Measurements from ENCODE around the gene SNX24. TPM values are rescaled to one million over a fixed set of nuclear protein-coding genes. Genes with fewer than 3 reads are reported as not detected.

Gene SNX24
- total and polyA plus RNA-seq, 9 of the 15 experiments (the other 6 are each of a cell fraction or from before 2014, with no cell fraction given): 5.3 to 10.1 (median 7.9) TPM

GRCh38 chr5:122845229-122846050 is at the start of gene SNX24 (continued):
- TF ChIP-seq FOXP4 (CRISPR knock-in tag; IDR thresholded peaks at IDR 0.05; ENCODE audit: borderline replicate concordance) (no peak), DACH1 (IDR thresholded peaks at IDR 0.05; ENCODE audit: partially characterized antibody) (peak; percentile 92), SFPQ (IDR thresholded peaks at IDR 0.05; ENCODE audit: low read depth, low read length) (no peak), DDX20 (tag; IDR thresholded peaks at IDR 0.05; ENCODE audit: low read depth) (no peak), HDAC3 (IDR thresholded peaks at IDR 0.05; ENCODE audit: borderline replicate concordance, partially characterized antibody) (peak; percentile 41), ZNF318 (IDR thresholded peaks at IDR 0.05; ENCODE audit: borderline replicate concordance in 1 of 2, low read depth in 1 of 2) (peak in 1 of 2 experiments; percentile 44; a peak in 1 of 4 replicates), KLF13 (tag; IDR thresholded peaks at IDR 0.05; ENCODE audit: borderline replicate concordance, low read depth) (no peak), HNRNPLL (IDR thresholded peaks at IDR 0.05; ENCODE audit: low read depth, low read length, poor library complexity, severe bottlenecking) (peak; percentile 99), HDAC1 (IDR thresholded peaks at IDR 0.05) (peak in 1 of 2 experiments; percentile 9; a peak in 1 of 4 replicates)
